G401 (cell line): Measurements from ENCODE around the gene SLC25A17. TPM values are rescaled to one million over a fixed set of nuclear protein-coding genes. Genes with fewer than 3 reads are reported as not detected.
"Not testable (repeated sequence)": the region's sequence is repeated elsewhere in the genome, so short reads cannot be mapped to it uniquely, and the experiment has no call there.

Experiments used
- DNase-seq: peaks from one replicate; pipeline ENCODE4 v3.0.0-alpha.2; 2015; ENCODE audit warnings: low spot score
- in situ Hi-C: cut with HindIII; loops from 2 replicates; pipeline ENCODE4 v1.10.0; 2016; ENCODE audit warnings: low sequenced_read_pairs, mixed read lengths
- total RNA-seq: library from RNA; depleted of rRNA; stranded (reverse); fragments of >200 nt; shearing (Covaris generic); gene quantifications from 2 replicates; pipeline ENCODE4 v1.2.3, GENCODE V29; 2014

The SLC25A17 gene
- total RNA-seq, 1 experiment from 2014 or later = 67.7 TPM

DNA sequence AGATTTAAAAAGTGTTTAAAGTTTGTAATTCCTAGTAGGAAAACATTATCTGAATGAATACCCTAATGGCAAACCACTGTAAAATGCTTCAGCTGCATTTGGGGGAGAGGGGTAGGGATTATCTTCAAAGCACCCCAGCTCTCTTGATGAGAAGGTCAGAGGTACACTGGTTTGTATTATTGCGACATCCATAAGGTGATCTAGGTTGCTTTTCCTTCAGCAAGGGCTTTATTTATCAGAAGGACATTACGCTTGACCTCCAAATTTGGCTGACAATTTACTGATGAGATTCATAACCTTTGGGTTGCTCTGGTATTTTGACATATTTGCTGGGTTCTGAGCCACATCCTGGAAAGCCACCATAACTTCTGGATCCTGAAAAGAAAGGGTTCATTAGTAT is 7.1 kb upstream of the SLC25A17 start:
- in situ Hi-C loops = not testable (repeated sequence)

DNA sequence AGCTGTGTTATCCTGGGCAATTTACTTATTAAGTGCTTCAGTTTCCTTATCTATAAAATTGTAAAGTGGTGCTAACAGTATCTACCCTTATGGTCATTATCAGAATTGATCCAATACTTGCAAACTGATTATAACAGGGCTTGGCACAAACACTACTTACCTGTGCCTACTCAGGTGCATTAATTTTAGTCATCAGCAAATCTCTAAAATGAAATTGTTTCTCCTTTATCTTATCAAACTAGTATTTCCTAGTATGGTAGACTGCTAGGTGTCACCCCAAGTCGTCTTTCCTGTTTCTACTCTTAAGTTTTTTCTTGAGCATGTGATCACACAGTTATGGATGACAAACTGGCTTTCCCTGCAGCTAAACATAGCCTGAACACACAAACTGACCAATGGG is 4.3 kb upstream of the SLC25A17 start:
- in situ Hi-C loops = no loop called here
- DNase-seq = no peak

More for the DNA sequence above, 7.1 kb upstream of the SLC25A17 start:
- DNase-seq = not testable (repeated sequence)

DNA sequence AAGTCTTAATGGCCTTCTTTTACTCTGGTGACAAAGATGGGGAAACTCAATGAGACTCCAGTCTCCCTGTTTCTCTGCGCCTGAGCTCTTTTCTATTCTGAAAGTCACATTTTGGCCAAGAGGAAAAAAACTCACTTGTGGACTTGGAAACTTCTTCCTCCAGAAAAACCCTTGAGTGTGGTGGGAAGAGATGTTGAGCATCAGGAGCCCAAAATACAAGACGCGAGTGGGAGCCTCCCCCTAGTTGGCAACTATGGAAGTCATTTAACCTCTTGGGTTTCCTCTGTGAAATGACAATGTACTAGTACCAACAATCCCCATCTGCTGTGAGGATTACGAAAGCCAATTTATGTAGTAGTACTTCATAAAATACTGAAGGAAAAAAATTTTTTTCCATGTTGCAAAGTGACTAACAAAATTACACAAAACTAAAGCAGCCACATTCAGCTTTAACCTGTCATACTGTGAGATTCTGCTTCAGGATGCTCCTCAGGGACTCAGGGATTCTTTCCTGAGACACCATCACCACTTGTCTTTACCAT is 524 bp upstream of the SLC25A17 start:
- in situ Hi-C loops = no loop called here
- DNase-seq = no peak

GRCh38 chr22:40818192-40818746 is 877 bp downstream of the SLC25A17 start:
- DNase-seq = no peak
- in situ Hi-C loops = no loop called here

DNA sequence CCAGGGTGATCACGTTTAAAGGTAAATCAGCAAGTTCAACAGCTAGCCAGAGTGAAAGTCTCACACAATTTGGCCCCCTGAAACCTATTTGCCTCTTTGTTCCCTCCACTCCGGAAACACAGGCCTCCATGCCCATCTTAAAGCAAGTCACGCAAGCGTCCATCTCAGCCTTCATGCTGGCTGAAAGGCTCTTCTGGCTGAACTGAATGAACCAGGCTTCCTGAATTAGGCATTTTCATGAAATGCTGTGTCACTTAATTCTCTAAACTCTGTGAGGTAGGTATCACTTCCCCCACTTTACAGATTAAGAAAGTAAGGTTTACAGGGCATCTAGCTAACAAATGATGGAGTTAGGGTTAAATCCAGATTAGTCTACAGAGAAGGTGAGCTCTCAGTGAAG is 1.4 kb downstream of the SLC25A17 start:
- in situ Hi-C loops = no loop called here
- no peak for DNase-seq

DNA sequence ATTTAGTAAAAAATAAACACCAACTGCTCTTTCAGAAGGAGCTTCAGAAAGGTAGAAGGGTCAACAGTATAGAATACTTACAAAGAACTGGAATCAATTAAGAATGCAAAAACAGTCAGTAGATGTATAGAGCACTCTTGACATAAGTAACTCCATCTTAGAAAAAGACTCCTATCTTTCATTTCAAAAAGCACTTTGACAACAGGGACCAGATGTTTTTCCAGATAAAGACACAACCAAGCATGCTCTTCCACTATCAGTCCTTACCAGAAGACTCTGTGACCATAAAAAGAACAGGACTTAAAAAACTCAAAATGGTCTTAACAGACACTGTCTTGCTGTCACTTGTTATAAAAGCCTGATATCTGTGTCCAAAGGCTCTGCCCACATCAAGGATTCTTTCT is 5.2 kb downstream of the SLC25A17 start:
- in situ Hi-C loops = no loop called here

GRCh38 chr22:40808018-40808841 is 10.9 kb downstream of the SLC25A17 start:
- no peak for DNase-seq
- in situ Hi-C loops = no loop called here

More for the DNA sequence above, 5.2 kb downstream of the SLC25A17 start:
- DNase-seq = no peak

- no peak for DNase-seq
- in situ Hi-C loops = no loop called here
Observed at GRCh38 chr22:40806711-40807110, 12.4 kb downstream of the SLC25A17 start.

DNA sequence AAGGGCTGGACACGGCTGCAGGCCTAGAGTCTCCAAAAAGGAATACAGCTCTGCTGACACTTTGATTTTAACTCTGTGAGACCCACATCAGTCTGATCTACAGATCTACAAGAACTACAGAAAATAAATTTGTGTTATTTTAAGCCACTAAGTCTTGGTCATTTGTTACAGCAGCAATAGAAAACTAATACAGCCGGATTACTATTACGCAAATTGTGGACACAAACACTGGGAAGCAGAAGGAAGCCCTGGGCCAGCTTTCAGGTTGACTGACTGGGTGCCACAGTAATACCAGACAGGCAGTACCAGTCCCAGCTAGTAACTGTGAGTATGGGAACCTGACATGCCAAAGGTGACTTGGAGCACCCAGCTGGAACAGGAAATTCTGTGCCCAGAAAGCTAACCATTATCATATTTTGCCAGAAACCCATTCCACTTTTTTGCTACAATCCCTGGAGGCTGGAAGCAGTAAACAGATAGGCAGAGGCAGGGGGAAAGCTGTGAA is 13.4 kb downstream of the SLC25A17 start:
- in situ Hi-C loops = no loop called here
- no peak for DNase-seq

GRCh38 chr22:40805239-40805638 is 13.9 kb downstream of the SLC25A17 start:
- DNase-seq = no peak
- in situ Hi-C loops = no loop called here

GRCh38 chr22:40803321-40803720 is 15.8 kb downstream of the SLC25A17 start:
- DNase-seq = no peak
- in situ Hi-C loops = no loop called here

GRCh38 chr22:40799008-40799407 is 20.1 kb downstream of the SLC25A17 start:
- in situ Hi-C loops = no loop called here
- no peak for DNase-seq

DNA sequence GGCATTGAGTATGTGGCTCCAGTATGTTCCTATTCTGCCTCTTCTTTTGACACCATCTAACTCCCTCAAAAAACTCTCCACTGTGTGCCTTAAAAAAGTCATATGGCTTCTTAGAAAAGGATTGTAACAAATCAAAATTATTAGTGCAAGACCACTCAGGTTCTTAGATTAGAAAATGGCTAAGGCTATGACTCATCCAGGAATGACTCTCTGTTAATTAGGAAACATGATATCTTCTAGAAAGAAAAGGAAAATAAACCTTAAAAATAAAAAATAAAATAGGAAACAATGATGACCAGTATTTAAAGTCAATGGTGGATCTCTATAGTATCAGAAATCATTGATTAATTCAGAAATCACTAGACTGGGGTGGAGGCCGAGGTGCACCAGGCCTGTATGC is 21.7 kb downstream of the SLC25A17 start:
- in situ Hi-C loops = no loop called here
- DNase-seq = no peak

DNA sequence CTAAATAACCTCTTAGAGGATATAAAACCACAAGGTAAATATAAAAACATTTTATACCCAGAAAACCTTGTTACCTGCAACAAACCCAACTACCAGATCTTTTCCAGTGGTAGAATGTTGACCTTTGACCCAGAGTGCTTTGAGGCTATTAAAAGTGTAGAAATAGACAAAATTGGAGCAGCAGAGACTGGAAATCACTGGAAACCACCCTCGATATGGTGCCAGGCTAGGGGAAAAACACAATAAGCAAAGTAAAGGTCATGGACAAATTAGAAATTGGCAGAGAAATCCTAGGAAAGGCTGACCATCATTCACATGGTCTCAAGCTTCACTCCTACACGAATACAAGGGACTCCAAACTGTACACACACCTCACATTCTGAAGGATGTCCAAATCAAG is 26.7 kb downstream of the SLC25A17 start:
- DNase-seq = no peak
- in situ Hi-C loops = no loop called here

- DNase-seq = no peak
- in situ Hi-C loops = no loop called here
Observed at GRCh38 chr22:40791241-40791640, 27.9 kb downstream of the SLC25A17 start.

DNA sequence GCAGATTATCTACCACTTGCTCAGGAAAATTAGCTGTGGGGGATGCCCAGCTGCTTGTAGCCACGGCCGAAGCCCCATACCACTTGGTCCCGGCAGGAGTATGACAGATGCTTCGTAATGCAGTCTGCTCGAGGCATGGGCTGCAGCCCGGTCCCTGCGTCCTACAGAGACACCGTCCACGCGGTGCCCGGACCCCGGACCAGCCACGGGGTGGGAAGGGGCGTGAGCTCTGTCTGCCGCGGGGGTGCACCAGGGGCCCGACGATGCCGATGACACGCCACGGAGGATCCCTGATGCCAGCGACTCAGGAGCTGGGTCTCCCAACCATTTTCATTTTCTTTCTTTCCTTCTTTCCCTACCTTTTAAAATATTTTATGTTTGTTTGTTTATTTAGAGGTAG is 30.0 kb downstream of the SLC25A17 start:
- in situ Hi-C loops = no loop called here
- DNase-seq = no peak

- no peak for DNase-seq
Observed at GRCh38 chr22:40782521-40782920, 36.6 kb downstream of the SLC25A17 start.

DNA sequence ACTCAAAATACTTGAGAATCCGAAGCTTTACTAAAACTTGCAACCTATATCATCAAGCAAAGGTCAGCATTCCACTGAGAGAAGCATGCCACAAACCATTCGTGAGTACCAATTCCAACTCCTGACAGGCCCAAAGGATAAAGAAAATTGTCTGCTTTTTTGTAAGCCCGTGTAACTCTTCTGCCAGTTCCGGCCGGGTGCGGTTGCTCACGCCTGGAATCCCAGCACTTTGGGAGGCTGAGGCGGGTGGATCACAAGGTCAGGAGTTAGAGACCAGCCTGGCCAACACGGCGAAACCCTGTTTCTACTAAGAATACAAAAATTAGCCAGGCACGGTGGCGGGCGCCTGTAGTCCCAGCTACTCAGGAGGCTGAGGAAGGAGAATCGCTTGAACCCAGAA is 37.4 kb downstream of the SLC25A17 start:
- in situ Hi-C loops, DNase-seq: not testable (repeated sequence)

More at GRCh38 chr22:40782521-40782920, 36.6 kb downstream of the SLC25A17 start:
- in situ Hi-C loops = no loop called here

- in situ Hi-C loops = no loop called here
Observed at GRCh38 chr22:40769761-40770160, 49.4 kb downstream of the SLC25A17 start.

DNA sequence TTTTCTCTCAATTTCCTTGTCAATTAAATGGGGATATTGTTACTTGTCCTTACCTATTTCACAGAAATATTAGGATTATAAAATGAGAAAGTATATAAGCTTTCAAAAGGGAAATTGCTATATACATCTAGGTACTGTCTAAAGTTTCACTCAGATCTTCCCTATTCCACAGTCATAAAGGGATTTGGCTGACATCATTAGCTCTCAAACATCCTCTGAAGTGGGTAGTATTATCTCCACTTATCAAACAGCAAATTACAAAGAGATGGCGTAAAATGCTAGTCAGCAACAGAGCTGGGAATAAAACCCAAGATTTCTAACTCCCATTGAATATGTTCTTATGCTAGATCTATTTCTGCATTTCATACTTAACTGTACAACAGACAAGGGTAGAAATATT is 50.9 kb downstream of the SLC25A17 start:
- in situ Hi-C loops = no loop called here
- no peak for DNase-seq

More at GRCh38 chr22:40769761-40770160, 49.4 kb downstream of the SLC25A17 start:
- no peak for DNase-seq
